SK-N-SH (cell line): ENCODE results near the gene TREM1.

Experiments
- CTCF ChIP-seq: fragments of 200-600 bp; sonication (generic); IDR thresholded peaks from 2 replicates; pipeline ENCODE4 v1.6.1; 2017; ENCODE audit warnings: antibody characterized with exemption, mild to moderate bottlenecking, moderate library complexity
- ELF1 ChIP-seq: IDR thresholded peaks from 2 replicates; pipeline ENCODE4 v1.4.0; 2012
- EZH2phosphoT487 ChIP-seq: fragments of 200-600 bp; sonication (generic); IDR thresholded peaks from 2 replicates; pipeline ENCODE4 v1.6.1; 2017; ENCODE audit warnings: low read depth, mixed run types, mild to moderate bottlenecking, antibody characterized with exemption, moderate library complexity, borderline replicate concordance
- FOXM1 ChIP-seq: IDR thresholded peaks from 2 replicates; pipeline ENCODE4 v1.4.0; 2012; ENCODE audit warnings: low read depth, mild to moderate bottlenecking
- MEF2A ChIP-seq: IDR thresholded peaks from 2 replicates; pipeline ENCODE4 v1.4.0; 2012; ENCODE audit warnings: low read depth, borderline replicate concordance
- PBX3 ChIP-seq: IDR thresholded peaks from 2 replicates; pipeline ENCODE4; 2012
- POLR2AphosphoS5 ChIP-seq: IDR thresholded peaks from 2 replicates; pipeline ENCODE4 v1.6.1; 2012; ENCODE audit warnings: low read depth, low read length
- RCOR1 ChIP-seq: fragments of 150-350 bp; IDR thresholded peaks from 2 replicates; pipeline ENCODE4 v1.6.1; 2017; ENCODE audit warnings: antibody characterized with exemption, low read length
- RFX5 ChIP-seq: IDR thresholded peaks from 2 replicates; pipeline ENCODE4 v1.6.1; 2012; ENCODE audit warnings: mild to moderate bottlenecking, improper control_type of control experiment, low read length
- SMC3 ChIP-seq: IDR thresholded peaks from 2 replicates; pipeline ENCODE4 v1.6.1; 2012; ENCODE audit warnings: low read depth, low read length, improper control_type of control experiment
- USF1 ChIP-seq: IDR thresholded peaks from 2 replicates; pipeline ENCODE4 v1.4.0; 2012; ENCODE audit warnings: low read depth, borderline replicate concordance
- YY1 ChIP-seq: IDR thresholded peaks from 2 replicates; pipeline ENCODE4 v1.4.0; 2012; ENCODE audit warnings: low read depth, mild to moderate bottlenecking

- no peak for TF ChIP-seq FOXM1
- TF ChIP-seq CTCF = no peak
- TF ChIP-seq SMC3 = no peak
- no peak for TF ChIP-seq RFX5
- no peak for TF ChIP-seq EZH2phosphoT487
- TF ChIP-seq ELF1 = no peak
- TF ChIP-seq USF1 = no peak
- no peak for TF ChIP-seq RCOR1
- no peak for TF ChIP-seq POLR2AphosphoS5
- no peak for TF ChIP-seq YY1
- no peak for TF ChIP-seq PBX3
- no peak for TF ChIP-seq MEF2A
Measured at GRCh38 chr6:41269716-41270115, 16.8 kb downstream of the TREM1 start.
